NCI-H82 treated with DMSO at 0.1 percent for 48 hours (cell line): Measurements from ENCODE around the gene MIP.
"Not testable (repeated sequence)": the region's sequence is repeated elsewhere in the genome, so short reads cannot be mapped to it uniquely, and the experiment has no call there.

Source experiments
- DNase-seq: peaks from one replicate; lab custom pipeline; 2025; ENCODE audit not compliant: unreplicated experiment; lab: John Stamatoyannopoulos, UW

MIP gene

GRCh38 chr12:56411781-56412639 is 42.4 kb downstream of the MIP start:
- DNase-seq = no peak

DNA sequence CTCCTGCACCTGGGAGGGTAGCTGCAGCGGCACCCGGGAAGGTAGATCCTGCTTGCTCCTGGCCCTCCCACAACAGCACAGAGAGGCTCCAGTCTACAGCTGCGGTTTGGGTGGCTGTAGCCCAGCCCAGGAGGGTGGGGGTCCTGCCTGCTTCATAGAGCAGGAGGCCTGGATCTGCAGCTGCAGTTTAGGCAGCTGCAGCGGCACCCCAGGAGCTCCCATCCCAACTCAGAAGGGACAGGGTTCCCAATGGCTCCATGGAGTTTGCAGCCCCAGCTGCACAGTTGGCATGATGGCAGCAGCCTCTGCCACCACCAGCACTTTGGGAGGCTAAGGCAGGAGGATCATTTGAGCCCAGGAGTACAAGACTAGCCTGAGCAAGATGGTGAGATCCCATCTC is 43.7 kb downstream of the MIP start:
- DNase-seq = no peak

GRCh38 chr12:56408799-56409417 is 45.5 kb downstream of the MIP start:
- no peak for DNase-seq

GRCh38 chr12:56404227-56404626 is 50.2 kb downstream of the MIP start:
- not testable (repeated sequence) for DNase-seq

- not testable (repeated sequence) for DNase-seq
Observed at GRCh38 chr12:56401612-56402011, 52.8 kb downstream of the MIP start.

DNA sequence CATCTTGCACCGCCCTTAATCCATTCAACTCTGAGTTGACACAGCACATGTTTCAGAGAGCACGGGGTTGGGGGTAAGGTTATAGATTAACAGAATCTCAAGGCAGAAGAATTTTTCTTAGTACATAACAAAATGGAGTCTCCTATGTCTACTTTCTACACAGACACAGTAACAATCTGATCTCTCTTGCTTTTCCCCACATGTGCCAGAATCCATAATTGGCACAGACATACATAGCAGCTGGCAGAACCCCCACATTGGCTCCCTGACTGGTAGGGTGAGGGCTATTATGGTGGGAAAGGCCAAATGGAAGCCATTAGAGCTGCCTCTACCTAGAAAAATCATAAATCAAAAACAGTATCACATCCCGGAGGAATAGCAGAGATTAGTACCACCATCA is 53.3 kb downstream of the MIP start:
- DNase-seq = not testable (repeated sequence)
